SH-SY5Y (cell line): ENCODE data around the gene NECAP2.

Experiments
- GATA2 ChIP-seq: IDR thresholded peaks from 2 replicates; pipeline ENCODE4 v1.6.1; 2011; ENCODE audit warnings: mild to moderate bottlenecking, low read depth, low read length
- GATA3 ChIP-seq: IDR thresholded peaks from 2 replicates; pipeline ENCODE4 v1.6.1; 2011; ENCODE audit warnings: low read depth, mild to moderate bottlenecking, low read length, moderate library complexity

NECAP2 gene, protein sequence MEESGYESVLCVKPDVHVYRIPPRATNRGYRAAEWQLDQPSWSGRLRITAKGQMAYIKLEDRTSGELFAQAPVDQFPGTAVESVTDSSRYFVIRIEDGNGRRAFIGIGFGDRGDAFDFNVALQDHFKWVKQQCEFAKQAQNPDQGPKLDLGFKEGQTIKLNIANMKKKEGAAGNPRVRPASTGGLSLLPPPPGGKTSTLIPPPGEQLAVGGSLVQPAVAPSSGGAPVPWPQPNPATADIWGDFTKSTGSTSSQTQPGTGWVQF

GRCh38 chr1:16440470-16441281 lies at the start of gene NECAP2:
Gene NECAP2, plus strand, starts transcription at chr1:16440724. Its CDS starts 38 bp downstream, at chr1:16440762.
- TF ChIP-seq GATA2 (no peak), GATA3 (no peak)

- TF ChIP-seq GATA3 (no peak), GATA2 (no peak)
These were observed 49.1 kb upstream of the NECAP2 start for GRCh38 chr1:16391411-16391810.

GRCh38 chr1:16392740-16393569 lies 47.6 kb upstream of the NECAP2 start:
- TF ChIP-seq GATA3, result no peak
- no peak for TF ChIP-seq GATA2

DNA sequence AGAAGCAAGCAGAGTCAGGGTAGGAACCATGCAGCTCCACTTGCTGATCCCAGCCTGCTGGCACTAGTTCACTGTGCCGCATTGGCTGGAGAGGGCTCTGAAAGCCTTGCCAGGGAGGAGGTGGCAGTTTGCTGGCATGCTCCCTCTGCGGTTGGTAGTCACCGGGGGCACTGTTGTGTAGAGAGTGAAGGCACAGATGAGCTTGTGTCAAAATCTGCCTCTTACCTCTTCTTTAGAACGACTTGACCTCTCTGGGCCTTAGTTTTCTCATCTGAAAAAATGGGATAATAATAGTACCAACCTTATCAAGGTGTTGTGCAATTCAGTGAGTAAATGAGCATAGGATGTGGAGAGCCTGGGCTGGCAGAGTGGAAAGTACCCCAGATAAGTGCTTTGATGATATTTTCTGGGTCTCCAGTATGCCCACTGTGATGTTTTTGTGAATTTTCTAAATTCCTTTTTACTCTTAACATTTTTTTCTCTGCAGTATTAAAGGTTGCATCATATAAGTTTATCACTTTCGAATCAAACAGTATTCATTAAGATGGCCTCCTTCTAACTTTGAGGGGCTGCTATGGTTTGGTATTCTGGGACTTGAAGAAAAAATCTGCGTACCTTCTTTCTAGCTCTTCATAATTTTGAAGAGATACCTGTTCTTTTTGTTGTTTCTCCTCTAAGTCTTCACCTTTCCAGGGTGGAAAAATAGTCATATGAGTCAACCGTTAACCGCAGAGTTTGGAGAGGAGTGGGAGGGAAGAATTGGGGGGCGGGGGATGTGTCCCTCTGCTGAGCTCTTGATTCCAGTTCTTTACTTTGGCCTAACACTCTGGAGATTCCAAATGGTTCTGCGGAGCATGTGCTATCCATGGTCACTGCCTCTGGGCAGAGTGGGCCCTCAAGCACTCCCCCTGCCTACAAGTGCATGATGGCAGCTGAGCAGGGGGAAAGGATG lies 46.7 kb upstream of the NECAP2 start:
- no peak for TF ChIP-seq GATA3
- TF ChIP-seq GATA2, result no peak

DNA sequence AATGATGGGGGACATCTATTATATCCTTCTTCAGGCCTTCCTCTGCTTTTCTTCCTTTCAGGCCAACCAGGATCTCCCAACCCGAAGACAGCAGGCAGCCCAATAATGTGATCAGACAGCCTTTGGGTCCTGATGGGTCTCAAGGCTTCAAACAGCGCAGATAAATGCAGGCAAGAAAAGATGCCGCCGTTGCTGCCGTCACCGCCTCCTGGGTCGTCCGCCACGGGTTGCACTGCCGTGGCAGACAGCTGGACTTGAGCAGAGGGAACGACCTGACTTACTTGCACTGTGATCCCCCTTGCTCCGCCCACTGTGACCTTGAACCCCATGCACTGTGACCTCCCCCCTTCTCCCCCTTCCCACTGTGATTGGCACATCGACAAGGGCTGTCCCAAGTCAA lies 45.5 kb upstream of the NECAP2 start:
- TF ChIP-seq GATA2 (no peak), GATA3 (no peak)

- TF ChIP-seq GATA2 (no peak), GATA3 (no peak)
These were observed 43.9 kb upstream of the NECAP2 start for GRCh38 chr1:16396591-16396990.

GRCh38 chr1:16397120-16397519 lies 43.4 kb upstream of the NECAP2 start:
- TF ChIP-seq GATA2, result no peak
- TF ChIP-seq GATA3, result no peak

GRCh38 chr1:16398371-16398953 lies 42.1 kb upstream of the NECAP2 start:
- no peak for TF ChIP-seq GATA2
- TF ChIP-seq GATA3, result no peak

DNA sequence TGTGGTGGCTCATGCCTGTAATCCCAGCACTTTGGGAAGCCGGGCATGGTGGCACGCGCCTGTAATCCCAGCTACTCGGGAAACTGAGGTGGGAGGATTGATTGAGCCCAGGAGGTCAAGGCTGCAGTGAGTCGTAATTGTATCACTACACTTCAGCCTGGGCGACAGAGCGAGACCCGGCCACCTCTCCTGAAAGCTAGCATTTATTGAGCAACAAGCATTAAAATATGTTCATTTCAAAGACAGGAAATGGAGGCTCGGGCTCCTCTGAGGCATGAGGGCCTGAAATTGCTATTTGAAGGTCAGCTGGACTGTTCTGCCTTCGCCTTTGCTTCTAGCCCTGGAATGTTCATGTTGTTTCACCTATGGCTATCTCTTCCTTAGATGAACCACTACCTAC lies 37.8 kb upstream of the NECAP2 start:
- TF ChIP-seq GATA3 (no peak), GATA2 (no peak)

DNA sequence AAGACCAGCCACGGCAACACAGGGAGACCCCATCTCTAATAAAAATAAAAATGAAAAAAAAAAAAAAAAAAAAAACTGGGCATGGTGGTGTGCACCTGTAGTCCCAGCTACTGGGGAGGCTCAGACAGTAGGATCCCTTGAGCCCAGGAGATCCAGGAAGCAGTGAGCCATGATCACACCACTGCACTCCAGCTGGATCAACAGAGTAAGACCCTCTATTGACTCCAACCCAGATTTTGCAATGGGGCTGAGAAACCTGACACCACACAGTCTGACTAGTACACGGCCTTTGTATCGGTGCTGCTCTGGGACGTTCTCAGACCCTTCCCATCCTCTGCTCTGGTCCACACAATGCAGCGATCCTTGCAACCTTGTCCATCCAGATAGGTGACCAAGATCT lies 35.1 kb upstream of the NECAP2 start:
- TF ChIP-seq GATA3, result no peak
- TF ChIP-seq GATA2, result no peak

DNA sequence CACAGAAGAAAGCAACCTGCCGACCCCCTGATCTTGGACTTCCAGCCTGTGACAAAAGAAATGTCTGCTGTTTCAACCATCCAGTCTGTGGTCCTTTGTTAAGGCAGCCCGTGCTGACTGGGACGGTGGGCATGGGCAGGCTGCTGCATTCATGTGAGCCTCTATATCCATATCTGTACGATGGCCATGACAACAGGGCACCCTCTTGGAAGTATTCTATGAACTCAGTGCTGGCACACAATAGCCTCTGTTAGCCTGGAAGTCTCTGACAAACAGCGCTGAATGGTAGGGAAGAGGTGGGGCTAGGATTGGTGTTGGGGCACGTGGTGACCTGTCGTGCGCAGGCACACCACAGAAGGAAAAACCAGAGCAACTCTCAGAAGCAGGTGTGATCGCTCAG lies 33.7 kb upstream of the NECAP2 start:
- no peak for TF ChIP-seq GATA2
- no peak for TF ChIP-seq GATA3

- TF ChIP-seq GATA2 (no peak), GATA3 (no peak)
These were observed 30.9 kb upstream of the NECAP2 start for GRCh38 chr1:16409536-16410152.
